Kidney epithelial cell (primary cell): ENCODE measurements around the gene NRDE2. TPM values are rescaled to one million over a fixed set of nuclear protein-coding genes. Genes with fewer than 3 reads are reported as not detected.

Source experiments
- DNase-seq: peaks from one replicate; pipeline ENCODE4 v3.0.0-alpha.2; 2010; ENCODE audit warnings: low read depth
- H3K27me3 ChIP-seq: 2 replicates; pipeline ENCODE4 v1.6.0; 2011; ENCODE audit warnings: low read length; ENCODE audit not compliant: control insufficient read depth, insufficient read depth
- H3K36me3 ChIP-seq: 2 replicates; pipeline ENCODE4 v1.5.1; 2011; ENCODE audit warnings: low read length; ENCODE audit not compliant: control insufficient read depth, insufficient read depth
- H3K4me3 ChIP-seq: 2 replicates; pipeline ENCODE4 v1.5.1; 2011; ENCODE audit warnings: low read depth, mild to moderate bottlenecking, control low read depth, low read length
- total RNA-seq: library from RNA; depleted of rRNA; stranded (reverse); fragments of >200 nt; gene quantifications from 2 replicates; pipeline ENCODE4 v1.2.3, GENCODE V29; 2015
- TF ChIP-seq, protein P1 (sequence below): IDR thresholded peaks from 2 replicates; pipeline ENCODE4 v1.5.1; 2011; ENCODE audit warnings: mild to moderate bottlenecking, moderate library complexity, low read length, control low read depth, inconsistent platforms; ENCODE audit not compliant: insufficient read depth, poor library complexity, severe bottlenecking

The NRDE2 gene
- total RNA-seq, 1 donor from 2014 or later = 9.3 TPM

DNA sequence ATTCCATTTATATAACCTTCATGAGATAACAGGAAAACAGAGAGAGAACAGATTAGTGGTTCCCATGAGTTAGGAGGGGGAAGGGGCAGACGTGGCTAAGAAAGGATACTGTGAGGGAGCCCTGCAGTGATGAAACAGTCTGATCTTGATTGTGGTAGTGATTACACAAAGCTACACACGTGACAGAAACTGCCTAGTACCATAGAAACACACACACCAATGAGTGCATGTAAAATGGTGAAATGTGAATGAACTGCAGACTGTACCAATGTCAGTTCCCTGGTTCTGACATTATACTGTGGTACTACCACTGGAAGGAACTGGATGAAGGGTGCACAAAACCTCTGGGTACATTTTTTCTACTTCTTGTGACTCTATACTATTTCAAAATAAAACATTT, 36.9 kb downstream of the NRDE2 start:
- Histone ChIP-seq H3K4me3 (no peak overlapping the region), H3K27me3 (no peaks in the 10 kb centered on the region), H3K36me3 (peaks cover 2% of the 10 kb centered on the region)
- no peak for DNase-seq
- TF ChIP-seq, protein P1, sequence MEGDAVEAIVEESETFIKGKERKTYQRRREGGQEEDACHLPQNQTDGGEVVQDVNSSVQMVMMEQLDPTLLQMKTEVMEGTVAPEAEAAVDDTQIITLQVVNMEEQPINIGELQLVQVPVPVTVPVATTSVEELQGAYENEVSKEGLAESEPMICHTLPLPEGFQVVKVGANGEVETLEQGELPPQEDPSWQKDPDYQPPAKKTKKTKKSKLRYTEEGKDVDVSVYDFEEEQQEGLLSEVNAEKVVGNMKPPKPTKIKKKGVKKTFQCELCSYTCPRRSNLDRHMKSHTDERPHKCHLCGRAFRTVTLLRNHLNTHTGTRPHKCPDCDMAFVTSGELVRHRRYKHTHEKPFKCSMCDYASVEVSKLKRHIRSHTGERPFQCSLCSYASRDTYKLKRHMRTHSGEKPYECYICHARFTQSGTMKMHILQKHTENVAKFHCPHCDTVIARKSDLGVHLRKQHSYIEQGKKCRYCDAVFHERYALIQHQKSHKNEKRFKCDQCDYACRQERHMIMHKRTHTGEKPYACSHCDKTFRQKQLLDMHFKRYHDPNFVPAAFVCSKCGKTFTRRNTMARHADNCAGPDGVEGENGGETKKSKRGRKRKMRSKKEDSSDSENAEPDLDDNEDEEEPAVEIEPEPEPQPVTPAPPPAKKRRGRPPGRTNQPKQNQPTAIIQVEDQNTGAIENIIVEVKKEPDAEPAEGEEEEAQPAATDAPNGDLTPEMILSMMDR = no peak

DNA sequence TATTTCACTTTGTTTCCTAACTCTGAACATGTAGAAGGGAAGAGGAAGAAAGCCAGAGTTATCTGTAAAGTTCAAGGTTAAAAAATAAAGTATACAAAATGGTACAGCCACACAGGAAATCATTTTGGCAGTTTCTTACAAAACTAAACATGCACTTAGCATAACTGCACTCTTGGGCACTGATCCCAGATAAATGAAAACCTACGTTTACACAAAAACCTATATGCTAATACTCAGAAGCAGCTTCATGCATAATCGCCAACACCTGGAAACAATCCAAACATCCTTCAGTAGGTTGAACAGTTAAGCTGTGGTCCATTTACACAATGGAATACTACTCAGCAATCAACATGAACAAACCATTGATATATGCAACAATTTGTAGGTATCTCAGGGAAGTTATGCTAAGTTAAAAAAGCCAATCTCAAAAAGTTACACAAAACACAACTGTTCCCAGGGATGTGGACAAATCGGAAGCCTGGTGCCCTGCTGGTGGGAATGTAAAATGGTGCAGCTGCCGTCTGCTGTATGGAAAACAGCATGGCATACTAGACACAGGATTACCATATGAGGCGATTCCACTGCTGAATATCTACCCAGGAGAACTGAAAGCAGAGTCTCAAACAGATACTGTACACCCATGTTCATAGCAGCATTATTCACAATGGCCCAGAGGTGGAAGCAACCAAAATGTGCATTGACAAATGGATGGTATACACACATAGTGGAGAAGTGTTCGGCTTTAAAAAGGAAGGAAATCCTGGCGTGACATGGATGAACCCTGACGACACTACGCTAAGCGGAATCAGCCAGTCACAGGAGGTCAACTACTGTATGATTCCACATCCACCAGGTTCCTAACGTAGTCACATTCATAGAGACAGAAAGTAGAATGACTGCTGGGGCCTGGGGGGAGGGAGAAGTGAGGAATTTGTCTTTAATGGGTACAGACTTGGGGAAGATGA, 37.7 kb downstream of the NRDE2 start:
- Histone ChIP-seq H3K4me3 (no peak overlapping the region), H3K36me3 (peaks cover 2% of the 10 kb centered on the region), H3K27me3 (no peaks in the 10 kb centered on the region)
- no peak for DNase-seq
- TF ChIP-seq, protein P1 = no peak

DNA sequence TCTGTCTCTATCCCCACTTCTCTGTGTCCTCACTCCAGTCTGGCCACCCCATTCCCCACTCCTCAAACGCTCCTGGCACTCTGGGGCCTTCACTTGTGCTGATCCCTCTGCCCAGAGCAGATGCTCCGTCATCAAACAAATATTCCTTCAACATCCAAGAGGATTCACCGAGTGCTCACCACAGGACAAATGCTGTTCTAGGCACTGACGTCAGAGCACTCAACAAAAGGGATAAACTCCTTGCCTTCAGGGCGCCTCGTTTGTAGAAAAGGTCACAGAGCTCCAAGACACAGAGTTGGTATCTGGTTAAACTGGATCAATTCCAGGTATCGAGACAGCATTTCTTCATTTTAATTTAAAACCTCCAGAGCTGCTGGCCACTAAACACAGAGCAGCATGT, 40.0 kb downstream of the NRDE2 start:
- H3K27me3 ChIP-seq = no peaks in the 10 kb centered on the region
- peaks cover 2% of the 10 kb centered on the region for H3K36me3 ChIP-seq
- no peak for DNase-seq
- TF ChIP-seq, protein P1 = no peak
- H3K4me3 ChIP-seq = no peak overlapping the region

DNA sequence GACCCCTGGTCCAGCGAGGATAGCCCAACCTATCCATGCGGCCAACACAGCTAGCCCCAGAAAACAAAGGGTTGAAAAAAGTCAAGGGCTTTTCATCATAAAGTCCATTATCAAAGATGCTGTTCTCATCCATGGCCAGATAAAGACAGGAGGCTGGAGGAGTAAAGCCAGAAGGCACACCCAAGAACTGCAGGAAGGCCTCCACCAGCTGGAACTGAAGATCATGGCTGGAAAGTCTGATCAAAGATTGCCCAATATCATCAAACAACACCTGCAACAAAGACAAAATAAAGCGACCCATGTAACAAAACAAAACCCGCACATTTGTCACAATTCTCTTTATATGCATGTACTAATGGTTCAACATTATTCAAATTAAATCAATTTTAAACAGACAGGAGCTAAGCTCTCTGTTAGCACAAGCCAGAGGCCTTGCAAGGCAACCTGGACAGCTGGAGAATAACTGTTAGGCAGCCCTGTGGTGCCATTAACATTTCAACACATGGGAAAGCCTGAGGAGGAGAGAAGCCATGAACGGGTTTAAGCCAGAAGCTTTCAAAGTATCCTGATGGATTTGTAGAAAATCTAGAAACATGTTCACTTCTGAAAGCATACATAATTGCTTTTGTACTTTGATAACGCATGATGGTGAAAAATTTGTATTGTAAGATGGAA, 41.3 kb downstream of the NRDE2 start:
- no peaks in the 10 kb centered on the region for H3K27me3 ChIP-seq
- peaks cover 2% of the 10 kb centered on the region for H3K36me3 ChIP-seq
- H3K4me3 ChIP-seq = no peak overlapping the region
- DNase-seq = no peak
- TF ChIP-seq, protein P1 = no peak

DNA sequence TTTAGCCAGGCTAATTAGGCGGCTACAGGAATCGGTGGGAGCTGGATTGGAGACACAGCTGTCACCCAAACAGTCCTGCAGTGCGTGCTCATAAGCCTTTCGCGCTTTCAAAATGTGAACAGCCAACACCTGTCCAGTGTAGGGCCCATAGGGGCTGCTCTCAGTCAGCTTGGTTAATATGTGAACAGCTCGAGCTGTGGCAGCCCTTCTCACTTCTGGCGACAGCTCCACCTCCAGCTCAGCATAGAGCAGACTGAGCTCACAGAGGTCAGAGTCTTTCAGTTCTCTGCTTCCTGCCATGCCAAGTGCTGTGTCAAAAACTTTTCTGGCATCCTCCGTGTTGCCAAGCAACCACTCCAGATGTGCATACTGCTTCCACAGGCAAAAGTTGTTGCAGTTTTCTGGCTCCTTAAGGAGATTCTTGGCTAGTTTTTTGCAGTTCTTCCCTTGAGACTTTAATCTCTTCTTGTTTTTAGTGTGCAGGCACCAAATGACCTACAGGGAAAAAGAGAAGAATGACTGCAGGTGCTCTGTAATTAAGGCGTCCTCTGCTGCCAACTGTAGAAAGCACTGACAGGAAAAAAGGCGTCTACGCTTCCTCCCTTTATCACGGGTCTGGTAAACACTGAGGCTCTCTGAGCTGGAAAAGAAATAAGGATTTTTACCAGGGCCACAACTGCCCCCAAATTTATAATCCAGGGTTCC, 42.9 kb downstream of the NRDE2 start:
- TF ChIP-seq, protein P1 = no peak
- no peak for DNase-seq
- H3K36me3 ChIP-seq = peaks cover 2% of the 10 kb centered on the region
- H3K4me3 ChIP-seq = no peak overlapping the region
- no peaks in the 10 kb centered on the region for H3K27me3 ChIP-seq
